Measurements from ENCODE around the gene ATXN1.

- TF ChIP-seq CTCF (IDR thresholded peaks at IDR 0.05; ENCODE audit: low read depth, low read length) (no peak), EZH2phosphoT487 (IDR thresholded peaks at IDR 0.05; ENCODE audit: low read depth) (no peak)
These were observed 37.4 kb downstream of the ATXN1 start for GRCh38 chr6:16723826-16724225.
